GM23338 (cell line): ENCODE results near the gene NARS2. TPM values are rescaled to one million over a fixed set of nuclear protein-coding genes. Genes with fewer than 3 reads are reported as not detected.
A peak's percentile ranks its signal among the peaks of the same experiment; 100 is the strongest.

Experiments used
- ATAC-seq: fragments of 200-7000 bp; cut with Tn5 transposase; 3 replicates; pipeline ENCODE4 v1.9.1; 2020
- DNase-seq: peaks from one replicate; pipeline ENCODE4 v3.0.0-alpha.2; 2015; ENCODE audit warnings: low spot score
- H2AFZ ChIP-seq: fragments of 200-600 bp; sonication (generic); 2 replicates; pipeline ENCODE4 v1.8.0; 2016; ENCODE audit warnings: antibody characterized with exemption, mild to moderate bottlenecking, moderate library complexity
- H3F3A ChIP-seq: fragments of 200-600 bp; sonication (generic); replicated peaks from 2 replicates; pipeline ENCODE4 v1.8.0; 2017; ENCODE audit warnings: antibody characterized with exemption, mixed run types, low read depth
- H3K27ac ChIP-seq: fragments of 200-600 bp; sonication (generic); 2 replicates; pipeline ENCODE4 v1.6.1; 2016; ENCODE audit warnings: low read depth
- H3K27me3 ChIP-seq: fragments of 200-600 bp; sonication (generic); 2 replicates; pipeline ENCODE4 v1.8.0; 2016; ENCODE audit warnings: mild to moderate bottlenecking, mixed run types, moderate library complexity; ENCODE audit not compliant: insufficient read depth
- H3K36me3 ChIP-seq: fragments of 200-600 bp; sonication (generic); 2 replicates; pipeline ENCODE4 v1.8.0; 2016; ENCODE audit warnings: mild to moderate bottlenecking; ENCODE audit not compliant: insufficient read depth
- H3K4me1 ChIP-seq: fragments of 200-600 bp; sonication (generic); 2 replicates; pipeline ENCODE4 v1.8.0; 2016; ENCODE audit warnings: mild to moderate bottlenecking, moderate library complexity; ENCODE audit not compliant: insufficient read depth
- H3K4me2 ChIP-seq: fragments of 200-600 bp; sonication (generic); 2 replicates; pipeline ENCODE4 v1.7.1; 2017; ENCODE audit warnings: mixed run types
- H3K4me3 ChIP-seq: fragments of 200-600 bp; sonication (generic); 2 replicates; pipeline ENCODE4 v1.6.1; 2016; ENCODE audit warnings: mixed run types
- H3K79me2 ChIP-seq: fragments of 200-600 bp; sonication (generic); replicated peaks from 2 replicates; pipeline ENCODE4 v1.8.0; 2017; ENCODE audit warnings: mild to moderate bottlenecking; ENCODE audit not compliant: insufficient read depth
- H3K9me2 ChIP-seq: fragments of 200-600 bp; sonication (generic); 2 replicates; pipeline ENCODE4 v1.8.0; 2017; ENCODE audit not compliant: insufficient read depth
- H4K20me1 ChIP-seq: fragments of 200-600 bp; sonication (generic); replicated peaks from 2 replicates; pipeline ENCODE4 v1.8.0; 2017; ENCODE audit warnings: mild to moderate bottlenecking; ENCODE audit not compliant: insufficient read depth
- H3K27ac Mint-ChIP-seq: 2 replicates; pipeline ENCODE4 v1.8.0; 2020; ENCODE audit warnings: inconsistent platforms, mild to moderate bottlenecking, moderate library complexity, mixed read lengths
- H3K27me3 Mint-ChIP-seq: 3 replicates; pipeline ENCODE4 v1.8.0; 2022; ENCODE audit warnings: low read depth, mild to moderate bottlenecking, moderate library complexity, mixed read lengths, inconsistent platforms; ENCODE audit not compliant: insufficient read depth, poor library complexity
- H3K36me3 Mint-ChIP-seq: 3 replicates; pipeline ENCODE4 v1.8.0; 2021; ENCODE audit warnings: low read depth, mild to moderate bottlenecking, inconsistent platforms, moderate library complexity, mixed read lengths
- H3K4me1 Mint-ChIP-seq: 3 replicates; pipeline ENCODE4 v1.8.0; 2020; ENCODE audit warnings: mild to moderate bottlenecking, inconsistent platforms, mixed read lengths
- H3K4me3 Mint-ChIP-seq: 3 replicates; pipeline ENCODE4 v1.8.0; 2021; ENCODE audit warnings: moderate library complexity, mild to moderate bottlenecking, inconsistent platforms, mixed read lengths
- H3K9me3 Mint-ChIP-seq: 3 replicates; pipeline ENCODE4 v1.8.0; 2020; ENCODE audit warnings: moderate library complexity, mild to moderate bottlenecking, inconsistent platforms, mixed read lengths
- CREB1 ChIP-seq: fragments of 250-450 bp; sonication (Bioruptor Pico); IDR thresholded peaks from 2 replicates; pipeline ENCODE4 v1.5.0; 2020; ENCODE audit warnings: low read depth, mild to moderate bottlenecking, moderate library complexity
- CTCF ChIP-seq, 2 experiments: fragments of 200-600 bp in 1 of 2; sonication (generic) in 1 of 2; conservative IDR thresholded peaks; 2 replicates each; pipeline versions ENCODE4 v1.5.1 to v1.6.1; 2016 to 2017; ENCODE audit warnings: antibody characterized with exemption in 2 of 2, low read depth in 2 of 2, mild to moderate bottlenecking in 2 of 2, moderate library complexity in 1 of 2
- POLR2AphosphoS5 ChIP-seq: IDR thresholded peaks from 2 replicates; pipeline ENCODE4 v1.6.1; 2016; ENCODE audit warnings: antibody characterized with exemption, low read depth
- STAT1 ChIP-seq: IDR thresholded peaks from one replicate; pipeline ENCODE4 v1.6.1; 2016; ENCODE audit warnings: antibody characterized with exemption; ENCODE audit not compliant: unreplicated experiment
- ZNF114 ChIP-seq: fragments of 250-450 bp; sonication (Bioruptor Pico); IDR thresholded peaks from 2 replicates; pipeline ENCODE4 v1.5.0; 2020; ENCODE audit warnings: mild to moderate bottlenecking, moderate library complexity
- ZNF331 ChIP-seq: fragments of 250-450 bp; sonication (Bioruptor Pico); IDR thresholded peaks from 2 replicates; pipeline ENCODE4 v1.5.0; 2020; ENCODE audit warnings: low read depth, mild to moderate bottlenecking, moderate library complexity
- ZNF462 ChIP-seq: fragments of 250-450 bp; sonication (Bioruptor Pico); IDR thresholded peaks from 2 replicates; pipeline ENCODE4 v1.5.0; 2020; ENCODE audit warnings: mild to moderate bottlenecking, moderate library complexity
- polyA plus RNA-seq: library from polyadenylated mRNA; unstranded; fragments of >200 nt; fragmentation: Nextera tagmentation; extraction: Ambion mirVana; gene quantifications from 2 replicates; pipeline ENCODE4 v1.2.1, GENCODE V29; 2016
- total RNA-seq: library from RNA; depleted of rRNA; stranded (reverse); fragments of >200 nt; shearing (Covaris generic); gene quantifications from 2 replicates; pipeline ENCODE4 v1.2.3, GENCODE V29; 2014

The NARS2 gene
- total and polyA plus RNA-seq, 2 experiments from 2014 or later = 45.7 to 62.0 TPM

- no peak for TF ChIP-seq ZNF462 (CRISPR knock-in tag)
- no peak for TF ChIP-seq STAT1
Measured at GRCh38 chr11:78415338-78415737, 159.3 kb downstream of the NARS2 start (continued).

- Mint-ChIP-seq H3K9me3 (peaks cover 6% of the 10 kb centered on the region; the same call in 2 of the 3 replicates), H3K36me3 (peaks cover 3% of the 10 kb centered on the region; the same call in 1 of the 3 replicates), H3K4me1 (peaks cover 25% of the 10 kb centered on the region), H3K4me3 (no peak overlapping the region), H3K27me3 (peaks cover 18% of the 10 kb centered on the region), H3K27ac (no peak overlapping the region)
- Histone ChIP-seq H3K4me3 (no peak overlapping the region), H3K36me3 (no peaks in the 10 kb centered on the region), H3K9me2 (no peaks in the 10 kb centered on the region), H3K27me3 (peaks cover 13% of the 10 kb centered on the region), H4K20me1 (peaks cover 3% of the 10 kb centered on the region; the same call in 1 of the 2 replicates), H3F3A (0 out of 2 replicates have a peak, but pooled peaks cover 12% of the 10 kb centered on the region), H2AFZ (no peak overlapping the region), H3K4me1 (peaks cover 12% of the 10 kb centered on the region), H3K4me2 (no peak overlapping the region), H3K79me2 (peaks cover 15% of the 10 kb centered on the region), H3K27ac (no peak overlapping the region)
- ATAC-seq (no peak), DNase-seq (peak; percentile 51)
- TF ChIP-seq ZNF331 (CRISPR knock-in tag) = no peak
- TF ChIP-seq ZNF114 (CRISPR knock-in tag) = no peak
- no peak for TF ChIP-seq CREB1
- TF ChIP-seq CTCF (conservative IDR thresholded peaks at IDR 0.05; ENCODE audit: low read depth in 2 of 2) = peak; percentile 53 to 82
- TF ChIP-seq POLR2AphosphoS5 = no peak
Measured at GRCh38 chr11:78414321-78415051, 160.2 kb downstream of the NARS2 start.
